ENCODE measurements around the gene MEIS2.

The MEIS2 gene

GRCh38 chr15:37095770-37096557 lies 4.4 kb downstream of the MEIS2 start:
- DNase-seq (ENCODE audit: low read depth in 1 of 2, low spot score in 1 of 2) = no peak
- peaks cover 16% of the 10 kb centered on the region for H3K27me3 ChIP-seq (ENCODE audit: insufficient read depth, poor library complexity, severe bottlenecking)
- no peak for TF ChIP-seq SPI1 (IDR thresholded peaks at IDR 0.05; ENCODE audit: borderline replicate concordance, low read depth)
- TF ChIP-seq GABPA (IDR thresholded peaks at IDR 0.05; ENCODE audit: low read depth) = no peak
- TF ChIP-seq, protein P1, sequence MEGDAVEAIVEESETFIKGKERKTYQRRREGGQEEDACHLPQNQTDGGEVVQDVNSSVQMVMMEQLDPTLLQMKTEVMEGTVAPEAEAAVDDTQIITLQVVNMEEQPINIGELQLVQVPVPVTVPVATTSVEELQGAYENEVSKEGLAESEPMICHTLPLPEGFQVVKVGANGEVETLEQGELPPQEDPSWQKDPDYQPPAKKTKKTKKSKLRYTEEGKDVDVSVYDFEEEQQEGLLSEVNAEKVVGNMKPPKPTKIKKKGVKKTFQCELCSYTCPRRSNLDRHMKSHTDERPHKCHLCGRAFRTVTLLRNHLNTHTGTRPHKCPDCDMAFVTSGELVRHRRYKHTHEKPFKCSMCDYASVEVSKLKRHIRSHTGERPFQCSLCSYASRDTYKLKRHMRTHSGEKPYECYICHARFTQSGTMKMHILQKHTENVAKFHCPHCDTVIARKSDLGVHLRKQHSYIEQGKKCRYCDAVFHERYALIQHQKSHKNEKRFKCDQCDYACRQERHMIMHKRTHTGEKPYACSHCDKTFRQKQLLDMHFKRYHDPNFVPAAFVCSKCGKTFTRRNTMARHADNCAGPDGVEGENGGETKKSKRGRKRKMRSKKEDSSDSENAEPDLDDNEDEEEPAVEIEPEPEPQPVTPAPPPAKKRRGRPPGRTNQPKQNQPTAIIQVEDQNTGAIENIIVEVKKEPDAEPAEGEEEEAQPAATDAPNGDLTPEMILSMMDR (IDR thresholded peaks at IDR 0.05; ENCODE audit: insufficient read depth, low read length) = no peak
- TF ChIP-seq REST (IDR thresholded peaks at IDR 0.05; ENCODE audit: insufficient replicate concordance, low read depth) = no peak
- TF ChIP-seq POLR2AphosphoS5 (IDR thresholded peaks at IDR 0.05; ENCODE audit: low read depth) = no peak
- no peak overlapping the region for H3K27ac ChIP-seq (replicated peaks)
- H3K4me3 ChIP-seq (replicated peaks; ENCODE audit: insufficient read depth, low read length) = no peak overlapping the region

- Histone ChIP-seq H3K27me3 (ENCODE audit: insufficient read depth, poor library complexity, severe bottlenecking) (peaks cover 14% of the 10 kb centered on the region), H3K27ac (replicated peaks) (no peak overlapping the region), H3K4me3 (replicated peaks; ENCODE audit: insufficient read depth, low read length) (no peak overlapping the region)
- TF ChIP-seq, protein P1 (IDR thresholded peaks at IDR 0.05; ENCODE audit: insufficient read depth, low read length) = no peak
- TF ChIP-seq GABPA (IDR thresholded peaks at IDR 0.05; ENCODE audit: low read depth) (no peak), POLR2AphosphoS5 (IDR thresholded peaks at IDR 0.05; ENCODE audit: low read depth) (no peak), REST (IDR thresholded peaks at IDR 0.05; ENCODE audit: insufficient replicate concordance, low read depth) (no peak), SPI1 (IDR thresholded peaks at IDR 0.05; ENCODE audit: borderline replicate concordance, low read depth) (no peak)
- DNase-seq (ENCODE audit: low read depth in 1 of 2, low spot score in 1 of 2) = no peak
These were observed 5.2 kb downstream of the MEIS2 start for GRCh38 chr15:37094915-37095711.

GRCh38 chr15:37094333-37094914 lies 5.9 kb downstream of the MEIS2 start:
- H3K27me3 ChIP-seq (ENCODE audit: insufficient read depth, poor library complexity, severe bottlenecking) = peaks cover 14% of the 10 kb centered on the region
- no peak overlapping the region for H3K27ac ChIP-seq (replicated peaks)
- H3K4me3 ChIP-seq (replicated peaks; ENCODE audit: insufficient read depth, low read length) = no peak overlapping the region
- no peak for DNase-seq (ENCODE audit: low read depth in 1 of 2, low spot score in 1 of 2)
- TF ChIP-seq, protein P1 (IDR thresholded peaks at IDR 0.05; ENCODE audit: insufficient read depth, low read length) = no peak
- TF ChIP-seq SPI1 (IDR thresholded peaks at IDR 0.05; ENCODE audit: borderline replicate concordance, low read depth) (no peak), REST (IDR thresholded peaks at IDR 0.05; ENCODE audit: insufficient replicate concordance, low read depth) (no peak), POLR2AphosphoS5 (IDR thresholded peaks at IDR 0.05; ENCODE audit: low read depth) (no peak), GABPA (IDR thresholded peaks at IDR 0.05; ENCODE audit: low read depth) (no peak)
